K562 (cell line): ENCODE data around the gene VSIG4. TPM values are rescaled to one million over a fixed set of nuclear protein-coding genes. Genes with fewer than 3 reads are reported as not detected.
A peak's percentile ranks its signal among the peaks of the same experiment; 100 is the strongest.

Experiments
- CBFA2T3 ChIP-seq: fragments of 450-650 bp; IDR thresholded peaks from 2 replicates; pipeline ENCODE4 v1.6.1; 2017
- CHD1 ChIP-seq: fragments of 200-600 bp; sonication (generic); IDR thresholded peaks from one replicate; pipeline ENCODE4 v1.6.1; 2012; ENCODE audit warnings: mild to moderate bottlenecking, moderate library complexity, low read length, inconsistent platforms
- DPF2 ChIP-seq: fragments of 450-650 bp; IDR thresholded peaks from 2 replicates; pipeline ENCODE4 v1.6.1; 2016
- FOS ChIP-seq: IDR thresholded peaks from 3 replicates; pipeline ENCODE4 v1.6.1; 2011; ENCODE audit not compliant: insufficient read length; ENCODE audit errors: extremely low read depth
- GABPB2 ChIP-seq: fragments of 250-450 bp; sonication (Bioruptor Pico); conservative IDR thresholded peaks from 2 replicates; pipeline ENCODE4 v1.5.1; 2021; ENCODE audit warnings: mild to moderate bottlenecking
- ILK ChIP-seq: fragments of 450-650 bp; IDR thresholded peaks from 2 replicates; pipeline ENCODE4 v1.6.1; 2016; ENCODE audit warnings: missing genetic modification characterization, low read depth, mild to moderate bottlenecking, missing compliant biosample characterization, moderate library complexity, borderline replicate concordance
- KLF6 ChIP-seq: fragments of 250-450 bp; sonication (Bioruptor Pico); IDR thresholded peaks from 2 replicates; pipeline ENCODE4 v1.4.0; 2020; ENCODE audit warnings: mild to moderate bottlenecking, moderate library complexity, borderline replicate concordance
- OTX1 ChIP-seq: fragments of 450-650 bp; formaldehyde crosslinking; IDR thresholded peaks from 2 replicates; pipeline ENCODE4 v1.4.0; 2022; ENCODE audit warnings: mild to moderate bottlenecking
- RFX5 ChIP-seq: IDR thresholded peaks from 2 replicates; pipeline ENCODE4 v1.6.1; 2011; ENCODE audit warnings: low read depth, mild to moderate bottlenecking, improper control_type of control experiment, low read length
- SOX6 ChIP-seq: fragments of 450-650 bp; IDR thresholded peaks from 2 replicates; pipeline ENCODE4 v1.6.1; 2014; ENCODE audit warnings: mild to moderate bottlenecking
- TAF7 ChIP-seq: fragments of 450-650 bp; IDR thresholded peaks from 2 replicates; pipeline ENCODE4 v1.6.1; 2016; ENCODE audit warnings: missing genetic modification characterization, missing compliant biosample characterization
- TAF9B ChIP-seq: fragments of 450-650 bp; IDR thresholded peaks from 2 replicates; pipeline ENCODE4 v1.6.1; 2018; ENCODE audit warnings: mild to moderate bottlenecking; ENCODE audit not compliant: partially characterized antibody
- TBL1XR1 ChIP-seq, 2 experiments: IDR thresholded peaks; 2 replicates each; pipeline ENCODE4 v1.6.1; 2012; ENCODE audit warnings: improper control_type of control experiment in 2 of 2, low read length in 2 of 2, mild to moderate bottlenecking in 1 of 2
- TBP ChIP-seq: optimal IDR thresholded peaks from 2 replicates; pipeline ENCODE3; 2011; ENCODE audit warnings: low read depth, low read length, improper control_type of control experiment
- XRCC4 ChIP-seq: IDR thresholded peaks from one replicate; pipeline ENCODE4 v1.6.1; 2011; ENCODE audit not compliant: insufficient read depth, insufficient read length; ENCODE audit errors: extremely low read depth
- ZKSCAN8 ChIP-seq: fragments of 200-800 bp; sonication (Bioruptor generic); IDR thresholded peaks from 2 replicates; pipeline ENCODE4 v1.6.1; 2016; ENCODE audit warnings: missing genetic modification characterization, missing compliant biosample characterization
- ZNF780A ChIP-seq: fragments of 250-450 bp; sonication (Bioruptor Pico); IDR thresholded peaks from 2 replicates; pipeline ENCODE4 v1.5.0; 2021; ENCODE audit warnings: mild to moderate bottlenecking
- polyA plus RNA-seq, 8 experiments: library from polyadenylated mRNA; depleted of rRNA in 4 of 8; stranded (reverse) in 5 of 8; unstranded in 3 of 8; fragments of >200 nt; fragmentation: Nextera tagmentation in 2 of 8; fragmentation: Illumina TruSeq in 1 of 8; extraction: Ambion mirVana in 2 of 8; extraction: Trizol in 1 of 8; gene quantifications; 2 replicates each; pipeline versions ENCODE4 v1.2.1 to v1.2.3, GENCODE V29; 2011 to 2014; ENCODE audit warnings: inconsistent platforms in 1 of 8, missing spikeins in 1 of 8
- total RNA-seq, 7 experiments: library from RNA; depleted of rRNA in 6 of 7; stranded (reverse); fragments of >200 nt in 6 of 7; fragmentation: Illumina TruSeq in 2 of 7; extraction: Trizol in 2 of 7; gene quantifications; 2 replicates each; pipeline versions ENCODE4 v1.2.1 to v1.2.3, GENCODE V29; 2011 to 2021; ENCODE audit warnings: low replicate concordance in 1 of 7
- TF ChIP-seq, protein P1 (sequence below): fragments of 450-650 bp; formaldehyde crosslinking; IDR thresholded peaks from 2 replicates; pipeline ENCODE4 v1.4.0; 2022; ENCODE audit warnings: mild to moderate bottlenecking, moderate library complexity
- TF ChIP-seq, protein P2 (sequence below): fragments of 450-650 bp; IDR thresholded peaks from 2 replicates; pipeline ENCODE4 v1.6.1; 2018; ENCODE audit not compliant: partially characterized antibody
- TF ChIP-seq, protein P3 (sequence below): fragments of 250-450 bp; sonication (Bioruptor Pico); IDR thresholded peaks from 2 replicates; pipeline ENCODE4 v1.5.0; 2020; ENCODE audit warnings: mild to moderate bottlenecking

Gene VSIG4
- total and polyA plus RNA-seq, 9 of the 15 experiments (the other 6 are each of a cell fraction or from before 2014, with no cell fraction given), result 0.22 to 1.6 (median 0.46) TPM; not detected in 1

DNA sequence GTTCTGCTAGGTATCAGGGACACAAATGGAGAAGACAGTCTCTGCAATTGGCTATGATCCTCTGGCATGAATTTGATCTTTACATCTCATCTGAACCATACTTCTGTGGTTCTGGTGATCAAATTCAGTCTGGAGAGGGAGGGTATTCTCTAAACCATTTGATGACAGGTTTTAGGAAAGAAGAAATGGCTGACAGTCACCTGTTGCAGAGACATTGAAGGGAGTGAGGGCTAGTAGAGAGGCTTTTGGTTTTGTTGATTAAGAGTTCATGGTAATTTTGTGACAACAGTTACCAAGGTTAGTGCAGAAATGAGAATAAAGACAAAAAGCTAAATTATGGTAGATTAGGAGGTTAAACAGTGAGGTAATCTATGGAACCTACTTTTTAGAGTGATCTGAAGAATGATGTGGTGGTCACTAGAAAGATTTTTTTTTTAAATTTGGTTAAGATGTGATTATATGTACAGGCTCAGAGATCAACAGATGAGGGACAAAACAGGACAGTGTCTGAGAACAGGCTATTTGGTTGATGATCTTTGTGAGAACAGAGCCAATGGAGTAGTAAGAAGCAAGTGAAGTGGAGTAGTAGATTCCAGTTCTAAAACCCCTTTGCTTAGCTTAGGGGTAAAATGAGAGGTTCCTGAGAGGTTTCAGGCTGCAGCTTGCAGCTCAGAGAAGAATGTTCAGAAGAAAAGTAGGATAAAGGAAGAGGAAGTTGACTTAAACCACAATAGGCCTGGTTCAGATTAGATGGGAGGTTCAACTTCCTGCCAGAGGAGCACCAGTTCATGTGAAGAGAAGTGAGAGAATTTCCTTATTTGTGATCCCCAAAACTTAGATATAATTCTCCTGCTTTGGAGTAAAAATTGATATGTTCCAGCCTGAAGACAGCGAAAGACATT, 34.7 kb downstream of the VSIG4 start (continued):
- TF ChIP-seq FOS (no peak), XRCC4 (no peak), CHD1 (no peak), ZNF780A (CRISPR knock-in tag) (no peak), DPF2 (peak; percentile 9; the same call in 1 of the 2 replicates), CBFA2T3 (peak; percentile 65), TBL1XR1 (IDR thresholded peaks at IDR 0.05; ENCODE audit: low read length in 2 of 2) (peak; percentile 39 to 40; a peak in 3 of 4 replicates), ILK (no peak), OTX1 (no peak), TBP (no peak), RFX5 (no peak), TAF9B (no peak), GABPB2 (no peak), ZKSCAN8 (CRISPR knock-in tag) (peak; percentile 23; the same call in 1 of the 2 replicates), SOX6 (peak; percentile 71), TAF7 (tag) (no peak), KLF6 (CRISPR knock-in tag) (no peak)
- TF ChIP-seq, protein P1, sequence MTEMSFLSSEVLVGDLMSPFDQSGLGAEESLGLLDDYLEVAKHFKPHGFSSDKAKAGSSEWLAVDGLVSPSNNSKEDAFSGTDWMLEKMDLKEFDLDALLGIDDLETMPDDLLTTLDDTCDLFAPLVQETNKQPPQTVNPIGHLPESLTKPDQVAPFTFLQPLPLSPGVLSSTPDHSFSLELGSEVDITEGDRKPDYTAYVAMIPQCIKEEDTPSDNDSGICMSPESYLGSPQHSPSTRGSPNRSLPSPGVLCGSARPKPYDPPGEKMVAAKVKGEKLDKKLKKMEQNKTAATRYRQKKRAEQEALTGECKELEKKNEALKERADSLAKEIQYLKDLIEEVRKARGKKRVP (CRISPR knock-in tag), result no peak
- TF ChIP-seq, protein P2, sequence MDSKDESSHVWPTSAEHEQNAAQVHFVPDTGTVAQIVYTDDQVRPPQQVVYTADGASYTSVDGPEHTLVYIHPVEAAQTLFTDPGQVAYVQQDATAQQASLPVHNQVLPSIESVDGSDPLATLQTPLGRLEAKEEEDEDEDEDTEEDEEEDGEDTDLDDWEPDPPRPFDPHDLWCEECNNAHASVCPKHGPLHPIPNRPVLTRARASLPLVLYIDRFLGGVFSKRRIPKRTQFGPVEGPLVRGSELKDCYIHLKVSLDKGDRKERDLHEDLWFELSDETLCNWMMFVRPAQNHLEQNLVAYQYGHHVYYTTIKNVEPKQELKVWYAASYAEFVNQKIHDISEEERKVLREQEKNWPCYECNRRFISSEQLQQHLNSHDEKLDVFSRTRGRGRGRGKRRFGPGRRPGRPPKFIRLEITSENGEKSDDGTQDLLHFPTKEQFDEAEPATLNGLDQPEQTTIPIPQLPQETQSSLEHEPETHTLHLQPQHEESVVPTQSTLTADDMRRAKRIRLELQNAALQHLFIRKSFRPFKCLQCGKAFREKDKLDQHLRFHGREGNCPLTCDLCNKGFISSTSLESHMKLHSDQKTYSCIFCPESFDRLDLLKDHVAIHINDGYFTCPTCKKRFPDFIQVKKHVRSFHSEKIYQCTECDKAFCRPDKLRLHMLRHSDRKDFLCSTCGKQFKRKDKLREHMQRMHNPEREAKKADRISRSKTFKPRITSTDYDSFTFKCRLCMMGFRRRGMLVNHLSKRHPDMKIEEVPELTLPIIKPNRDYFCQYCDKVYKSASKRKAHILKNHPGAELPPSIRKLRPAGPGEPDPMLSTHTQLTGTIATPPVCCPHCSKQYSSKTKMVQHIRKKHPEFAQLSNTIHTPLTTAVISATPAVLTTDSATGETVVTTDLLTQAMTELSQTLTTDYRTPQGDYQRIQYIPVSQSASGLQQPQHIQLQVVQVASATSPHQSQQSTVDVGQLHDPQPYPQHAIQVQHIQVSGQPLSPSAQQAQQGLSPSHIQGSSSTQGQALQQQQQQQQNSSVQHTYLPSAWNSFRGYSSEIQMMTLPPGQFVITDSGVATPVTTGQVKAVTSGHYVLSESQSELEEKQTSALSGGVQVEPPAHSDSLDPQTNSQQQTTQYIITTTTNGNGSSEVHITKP, result peak; percentile 14
- TF ChIP-seq, protein P3, sequence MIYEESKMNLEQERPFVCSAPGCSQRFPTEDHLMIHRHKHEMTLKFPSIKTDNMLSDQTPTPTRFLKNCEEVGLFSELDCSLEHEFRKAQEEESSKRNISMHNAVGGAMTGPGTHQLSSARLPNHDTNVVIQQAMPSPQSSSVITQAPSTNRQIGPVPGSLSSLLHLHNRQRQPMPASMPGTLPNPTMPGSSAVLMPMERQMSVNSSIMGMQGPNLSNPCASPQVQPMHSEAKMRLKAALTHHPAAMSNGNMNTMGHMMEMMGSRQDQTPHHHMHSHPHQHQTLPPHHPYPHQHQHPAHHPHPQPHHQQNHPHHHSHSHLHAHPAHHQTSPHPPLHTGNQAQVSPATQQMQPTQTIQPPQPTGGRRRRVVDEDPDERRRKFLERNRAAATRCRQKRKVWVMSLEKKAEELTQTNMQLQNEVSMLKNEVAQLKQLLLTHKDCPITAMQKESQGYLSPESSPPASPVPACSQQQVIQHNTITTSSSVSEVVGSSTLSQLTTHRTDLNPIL (CRISPR knock-in tag), result no peak
